Measurements from ENCODE around the gene IRF2BP2.

The IRF2BP2 gene

GRCh38 chr1:234607109-234608024 lies 2.6 kb downstream of the IRF2BP2 start:
- TF ChIP-seq CTCF (IDR thresholded peaks at IDR 0.05), result no peak
- Histone ChIP-seq H3K4me1 (peaks cover 16% of the 10 kb centered on the region), H3K9me3 (ENCODE audit: control insufficient read depth, low read length) (no peaks in the 10 kb centered on the region)

GRCh38 chr1:234606784-234607108 lies 3.2 kb downstream of the IRF2BP2 start:
- no peak for TF ChIP-seq CTCF (IDR thresholded peaks at IDR 0.05)
- Histone ChIP-seq H3K36me3 (ENCODE audit: control insufficient read depth, insufficient read depth, low read length) (peaks cover 16% of the 10 kb centered on the region), H3K79me2 (peaks cover 18% of the 10 kb centered on the region), H3K27me3 (ENCODE audit: control insufficient read depth, insufficient read depth, low read length) (no peaks in the 10 kb centered on the region), H3K4me2 (ENCODE audit: low read length) (peak overlapping the region; percentile 99), H3K27ac (peak overlapping the region; percentile 99), H3K9me3 (ENCODE audit: control insufficient read depth, low read length) (no peaks in the 10 kb centered on the region), H3K4me3 (ENCODE audit: low read depth, low read length) (peak overlapping the region; percentile 91), H3K4me1 (peaks cover 16% of the 10 kb centered on the region), H3K9ac (no peak overlapping the region), H2AFZ (no peak overlapping the region)

More at GRCh38 chr1:234607109-234608024, 2.6 kb downstream of the IRF2BP2 start:
- H3K27me3 ChIP-seq (ENCODE audit: control insufficient read depth, insufficient read depth, low read length), result no peaks in the 10 kb centered on the region
- H3K79me2 ChIP-seq, result peaks cover 18% of the 10 kb centered on the region
- no peak overlapping the region for H2AFZ ChIP-seq
- peak overlapping the region; percentile 91 for H3K4me3 ChIP-seq (ENCODE audit: low read depth, low read length)
- no peak overlapping the region for H3K9ac ChIP-seq
- peaks cover 16% of the 10 kb centered on the region for H3K36me3 ChIP-seq (ENCODE audit: control insufficient read depth, insufficient read depth, low read length)
- H3K4me2 ChIP-seq (ENCODE audit: low read length), result peak overlapping the region; percentile 99
- H3K27ac ChIP-seq, result peak overlapping the region; percentile 99

GRCh38 chr1:234605983-234606783 lies 3.8 kb downstream of the IRF2BP2 start:
- no peak for TF ChIP-seq CTCF (IDR thresholded peaks at IDR 0.05)
- H3K4me3 ChIP-seq (ENCODE audit: low read depth, low read length), result peak overlapping the region; percentile 91
- H3K4me2 ChIP-seq (ENCODE audit: low read length), result peak overlapping the region; percentile 99
- no peaks in the 10 kb centered on the region for H3K27me3 ChIP-seq (ENCODE audit: control insufficient read depth, insufficient read depth, low read length)
- no peaks in the 10 kb centered on the region for H3K9me3 ChIP-seq (ENCODE audit: control insufficient read depth, low read length)
- H3K4me1 ChIP-seq, result peaks cover 16% of the 10 kb centered on the region
- H3K27ac ChIP-seq, result peak overlapping the region; percentile 99
- H2AFZ ChIP-seq, result no peak overlapping the region
- no peak overlapping the region for H3K9ac ChIP-seq
- peaks cover 18% of the 10 kb centered on the region for H3K79me2 ChIP-seq
- H3K36me3 ChIP-seq (ENCODE audit: control insufficient read depth, insufficient read depth, low read length), result peaks cover 16% of the 10 kb centered on the region

GRCh38 chr1:234605399-234605982 lies 4.5 kb downstream of the IRF2BP2 start:
- TF ChIP-seq CTCF (IDR thresholded peaks at IDR 0.05), result no peak
- Histone ChIP-seq H3K27me3 (ENCODE audit: control insufficient read depth, insufficient read depth, low read length) (no peaks in the 10 kb centered on the region), H3K79me2 (peaks cover 18% of the 10 kb centered on the region), H3K9ac (no peak overlapping the region), H2AFZ (no peak overlapping the region), H3K4me2 (ENCODE audit: low read length) (peak overlapping the region; percentile 99), H3K4me1 (peaks cover 19% of the 10 kb centered on the region), H3K4me3 (ENCODE audit: low read depth, low read length) (peak overlapping the region; percentile 91), H3K27ac (peak overlapping the region; percentile 99), H3K36me3 (ENCODE audit: control insufficient read depth, insufficient read depth, low read length) (peaks cover 16% of the 10 kb centered on the region), H3K9me3 (ENCODE audit: control insufficient read depth, low read length) (no peaks in the 10 kb centered on the region)
